ENCODE measurements around the gene FOXO3.
"Not testable (repeated sequence)": the region's sequence is repeated elsewhere in the genome, so short reads cannot be mapped to it uniquely, and the experiment has no call there.

The FOXO3 gene

DNA sequence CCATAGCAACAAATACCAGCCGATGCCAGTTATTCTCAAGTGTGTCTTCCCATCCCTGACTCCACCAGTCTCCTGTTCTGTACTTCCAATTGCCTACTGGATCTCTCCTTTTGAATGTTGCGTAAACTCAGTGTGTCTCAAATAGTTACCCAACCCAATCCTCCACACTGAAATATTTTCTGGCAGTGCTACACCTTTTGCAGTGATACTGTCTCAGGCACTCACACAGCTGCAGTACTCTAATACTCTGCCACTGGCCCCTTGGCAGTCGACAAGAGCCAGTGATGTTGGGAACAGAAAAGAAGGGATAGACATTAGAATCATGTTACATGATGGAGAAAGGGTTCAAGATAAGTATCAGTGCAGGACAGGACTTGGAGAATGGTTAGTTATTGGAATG is 31.8 kb upstream of the FOXO3 start:
- no peak for TF ChIP-seq CTCF (IDR thresholded peaks at IDR 0.05; ENCODE audit: control insufficient read depth, extremely low read depth, insufficient read depth)
- DNase-seq (ENCODE audit: low read depth) = no peak
- no peak overlapping the region for H3K4me3 ChIP-seq (ENCODE audit: low read depth, low read length)

DNA sequence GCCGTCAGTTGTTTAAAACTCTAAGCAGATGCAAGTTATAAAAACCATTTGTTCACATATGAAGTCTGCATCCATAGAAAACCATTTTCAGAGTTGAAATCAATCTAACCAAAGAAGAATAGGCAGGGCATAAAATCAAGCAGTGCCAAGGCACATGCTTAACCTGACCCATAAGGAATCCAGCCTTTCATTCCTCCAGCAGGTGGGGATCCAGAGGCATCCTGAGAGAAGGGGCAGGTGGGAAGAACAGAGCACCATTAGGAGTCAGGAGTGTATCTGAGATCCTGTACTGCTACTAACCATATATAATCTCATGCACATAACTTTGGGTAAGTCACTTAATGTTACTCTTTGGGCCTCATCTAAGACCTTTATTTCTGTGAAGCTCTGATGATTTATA is 29.4 kb upstream of the FOXO3 start:
- no peak for TF ChIP-seq CTCF (IDR thresholded peaks at IDR 0.05; ENCODE audit: control insufficient read depth, extremely low read depth, insufficient read depth)
- DNase-seq (ENCODE audit: low read depth) = no peak
- H3K4me3 ChIP-seq (ENCODE audit: low read depth, low read length) = no peak overlapping the region

DNA sequence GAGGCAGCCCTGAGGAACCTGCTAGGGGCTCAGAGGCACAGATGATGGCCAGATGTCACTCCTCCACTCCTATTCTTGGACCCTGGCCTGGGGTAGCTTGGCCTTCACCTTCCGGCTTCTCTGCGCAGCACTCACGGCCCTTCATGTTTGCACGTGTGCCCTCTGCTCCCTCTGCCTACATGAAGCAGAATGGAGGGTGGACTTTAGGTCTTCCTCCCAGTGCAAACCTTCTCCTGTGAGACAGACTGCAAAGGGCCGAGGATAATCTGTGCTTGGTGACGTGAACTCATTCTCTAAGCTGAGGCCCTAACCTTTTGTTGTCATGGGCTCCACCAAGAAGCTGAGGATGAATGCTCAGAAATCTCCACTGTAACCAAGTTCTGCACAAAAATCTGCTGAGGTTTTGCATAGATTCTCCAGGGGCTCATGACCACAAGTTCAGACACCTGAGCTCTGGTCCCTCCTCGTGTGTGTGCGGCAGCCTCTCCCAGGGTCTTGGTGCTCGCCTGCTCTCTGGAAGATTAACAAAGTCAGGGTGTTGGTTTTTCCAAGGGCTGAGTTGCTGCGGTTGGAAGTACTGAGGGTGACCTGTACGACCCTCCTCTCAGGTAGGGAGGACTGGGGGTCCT is 25.5 kb upstream of the FOXO3 start:
- DNase-seq (ENCODE audit: low read depth) = no peak
- no peak overlapping the region for H3K4me3 ChIP-seq (ENCODE audit: low read depth, low read length)
- TF ChIP-seq CTCF (IDR thresholded peaks at IDR 0.05; ENCODE audit: control insufficient read depth, extremely low read depth, insufficient read depth) = no peak

DNA sequence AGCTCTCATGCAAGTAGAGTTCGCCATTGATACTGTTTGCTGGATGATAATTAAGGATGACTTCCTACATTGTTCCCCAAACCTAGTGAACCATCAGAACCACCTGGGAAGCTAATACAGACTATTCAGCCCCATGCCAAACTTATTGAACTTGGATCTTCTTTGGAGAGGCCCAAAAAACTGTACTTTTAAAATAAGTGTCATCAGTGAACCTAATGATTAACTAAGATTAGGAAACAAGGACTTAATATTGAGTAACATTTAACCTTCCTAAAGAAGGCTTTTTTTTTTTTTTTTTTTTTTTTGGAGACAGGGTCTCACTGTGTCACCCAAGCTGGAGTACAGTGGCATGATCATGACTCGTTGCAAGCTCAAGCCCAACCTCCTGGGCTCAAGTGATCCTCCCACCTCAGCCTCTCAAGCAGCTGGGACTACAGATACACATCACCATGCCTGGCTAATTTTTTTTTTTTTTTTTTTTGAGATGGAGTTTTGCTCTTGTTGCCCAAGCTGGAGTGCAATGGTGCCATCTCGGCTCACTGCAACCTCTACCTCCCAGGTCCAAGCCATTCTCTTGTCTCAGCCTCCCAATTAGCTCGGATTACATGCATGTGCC is 24.7 kb upstream of the FOXO3 start:
- DNase-seq (ENCODE audit: low read depth); H3K4me3 ChIP-seq (ENCODE audit: low read depth, low read length): not testable (repeated sequence)

DNA sequence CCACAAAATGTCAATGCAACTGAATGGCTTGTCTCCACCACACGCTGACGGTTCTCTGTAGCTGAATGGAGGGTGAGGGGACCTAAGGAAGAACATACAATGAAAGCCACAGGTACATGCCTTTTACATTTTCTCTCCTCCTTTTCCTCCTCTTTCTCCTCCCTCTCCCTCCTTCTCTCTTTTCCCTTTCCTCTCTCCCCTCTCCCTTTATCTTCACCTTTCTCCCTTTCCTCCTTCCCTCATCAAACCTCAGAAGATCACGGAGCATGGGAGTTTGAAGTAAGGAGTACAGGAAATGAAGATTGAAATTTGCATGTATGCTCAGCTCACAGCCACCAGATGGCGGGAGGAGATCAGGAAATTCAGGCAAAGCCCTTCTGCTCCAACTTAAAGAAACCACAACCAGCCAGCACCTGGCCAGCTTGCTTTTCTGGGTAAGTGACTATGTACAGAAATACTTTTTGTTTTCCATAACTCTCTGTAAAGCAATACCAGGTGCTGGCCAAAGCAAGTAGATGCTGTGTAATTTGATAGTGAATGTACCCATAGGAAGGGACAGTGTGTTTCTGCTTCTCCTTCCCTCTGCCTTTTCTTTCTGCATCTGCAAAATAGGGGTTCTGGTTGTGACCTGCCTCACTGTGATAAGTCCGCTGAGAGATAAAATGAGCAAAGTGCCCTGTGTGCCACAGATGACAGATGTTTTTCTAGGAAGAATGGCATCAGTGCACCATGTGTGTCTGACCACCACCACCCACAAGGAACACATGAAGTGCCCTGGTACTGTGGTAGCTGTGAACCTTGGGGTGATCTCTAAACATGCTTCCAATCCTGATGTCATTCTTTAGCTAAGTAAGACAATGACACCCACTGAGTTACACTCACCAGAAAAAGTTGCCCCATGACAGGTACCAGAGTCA is 18.6 kb upstream of the FOXO3 start:
- DNase-seq (ENCODE audit: low read depth) = peak; percentile 64
- peak; percentile 94 for TF ChIP-seq CTCF (IDR thresholded peaks at IDR 0.05; ENCODE audit: control insufficient read depth, extremely low read depth, insufficient read depth)
- peak overlapping the region; percentile 29 for H3K4me3 ChIP-seq (ENCODE audit: low read depth, low read length)

- H3K4me3 ChIP-seq (ENCODE audit: low read depth, low read length) = no peak overlapping the region
- DNase-seq (ENCODE audit: low read depth) = no peak
- no peak for TF ChIP-seq CTCF (IDR thresholded peaks at IDR 0.05; ENCODE audit: control insufficient read depth, extremely low read depth, insufficient read depth)
Measured at GRCh38 chr6:108543175-108543940, 17.4 kb upstream of the FOXO3 start.

DNA sequence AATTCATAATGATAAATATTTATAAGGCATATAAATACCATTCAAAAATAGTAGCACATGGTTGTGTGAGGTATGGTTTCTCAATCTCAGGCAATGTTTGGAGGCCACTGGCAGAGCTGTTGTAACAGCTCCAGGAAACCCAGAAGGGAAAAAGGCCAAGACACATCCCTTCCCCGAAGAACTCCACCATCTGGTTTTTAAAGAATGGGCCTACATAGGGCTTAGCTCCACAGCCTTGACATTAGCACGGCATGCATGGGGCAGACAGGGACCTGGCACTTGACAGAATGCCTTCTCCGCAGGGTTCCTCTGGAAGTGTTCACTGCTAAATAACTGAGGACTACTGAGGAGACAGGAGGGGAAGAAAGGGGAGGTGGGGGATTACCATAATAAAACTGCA is 16.1 kb upstream of the FOXO3 start:
- DNase-seq (ENCODE audit: low read depth) = no peak
- no peak overlapping the region for H3K4me3 ChIP-seq (ENCODE audit: low read depth, low read length)
- TF ChIP-seq CTCF (IDR thresholded peaks at IDR 0.05; ENCODE audit: control insufficient read depth, extremely low read depth, insufficient read depth) = no peak

Data from LNCaP clone FGC (cell line).